Dendritic cell treated with granulocyte-macrophage colony-stimulating factor and Interleukin-4, amounts not matched to agents 40 ng/mL and 50 ng/mL, for 4 days (primary cell): ENCODE results near the gene SLC13A4.

Experiments
- H3K27ac Mint-ChIP-seq: one replicate; pipeline ENCODE4 v1.8.0; 2022; ENCODE audit warnings: mild to moderate bottlenecking, mixed read lengths
- H3K27me3 Mint-ChIP-seq: one replicate; pipeline ENCODE4 v1.8.0; 2022; ENCODE audit warnings: mild to moderate bottlenecking, mixed read lengths
- H3K36me3 Mint-ChIP-seq: one replicate; pipeline ENCODE4 v1.8.0; 2022; ENCODE audit warnings: low read depth, mixed read lengths
- H3K4me1 Mint-ChIP-seq: one replicate; pipeline ENCODE4 v1.8.0; 2022; ENCODE audit warnings: low read depth, mixed read lengths
- H3K4me3 Mint-ChIP-seq: one replicate; pipeline ENCODE4 v1.8.0; 2022; ENCODE audit warnings: mild to moderate bottlenecking, moderate library complexity, mixed read lengths
- H3K9me3 Mint-ChIP-seq: one replicate; pipeline ENCODE4 v1.8.0; 2022; ENCODE audit warnings: mixed read lengths
- intact Hi-C: fragments of 100-400 bp; cut with micrococcal nuclease; formaldehyde crosslinking; loops from one replicate; pipeline ENCODE4 v1.15.0; 2022

SLC13A4 gene

GRCh38 chr7:135761751-135762488, 33.9 kb upstream of the SLC13A4 start:
- no peaks in the 10 kb centered on the region for H3K4me1 Mint-ChIP-seq
- peaks cover 5% of the 10 kb centered on the region for H3K27me3 Mint-ChIP-seq
- no peaks in the 10 kb centered on the region for H3K9me3 Mint-ChIP-seq
- H3K4me3 Mint-ChIP-seq, result no peak overlapping the region
- intact Hi-C loops, result no loop called here
- no peak overlapping the region for H3K27ac Mint-ChIP-seq
- no peaks in the 10 kb centered on the region for H3K36me3 Mint-ChIP-seq

- H3K36me3 Mint-ChIP-seq, result no peaks in the 10 kb centered on the region
- intact Hi-C loops, result no loop called here
- no peak overlapping the region for H3K27ac Mint-ChIP-seq
- H3K4me3 Mint-ChIP-seq, result no peak overlapping the region
- no peaks in the 10 kb centered on the region for H3K9me3 Mint-ChIP-seq
- H3K27me3 Mint-ChIP-seq, result peaks cover 3% of the 10 kb centered on the region
- peaks cover 6% of the 10 kb centered on the region for H3K4me1 Mint-ChIP-seq
Measured at GRCh38 chr7:135759532-135759931, 31.5 kb upstream of the SLC13A4 start.

GRCh38 chr7:135758531-135758932, 30.5 kb upstream of the SLC13A4 start:
- no peaks in the 10 kb centered on the region for H3K36me3 Mint-ChIP-seq
- H3K4me1 Mint-ChIP-seq, result peaks cover 6% of the 10 kb centered on the region
- H3K9me3 Mint-ChIP-seq, result no peaks in the 10 kb centered on the region
- no peak overlapping the region for H3K4me3 Mint-ChIP-seq
- intact Hi-C loops, result no loop called here
- no peak overlapping the region for H3K27ac Mint-ChIP-seq
- peaks cover 3% of the 10 kb centered on the region for H3K27me3 Mint-ChIP-seq

- Mint-ChIP-seq H3K9me3 (no peaks in the 10 kb centered on the region), H3K4me3 (no peak overlapping the region), H3K36me3 (no peaks in the 10 kb centered on the region), H3K27me3 (peaks cover 3% of the 10 kb centered on the region), H3K27ac (no peak overlapping the region), H3K4me1 (peaks cover 6% of the 10 kb centered on the region)
- intact Hi-C loops, result no loop called here
Measured at GRCh38 chr7:135757719-135758411, 29.9 kb upstream of the SLC13A4 start.

- peaks cover 2% of the 10 kb centered on the region for H3K27me3 Mint-ChIP-seq
- H3K4me3 Mint-ChIP-seq, result no peak overlapping the region
- no peak overlapping the region for H3K27ac Mint-ChIP-seq
- peaks cover 6% of the 10 kb centered on the region for H3K4me1 Mint-ChIP-seq
- no peaks in the 10 kb centered on the region for H3K36me3 Mint-ChIP-seq
- intact Hi-C loops, result no loop called here
- H3K9me3 Mint-ChIP-seq, result no peaks in the 10 kb centered on the region
Measured at GRCh38 chr7:135756191-135756590, 28.2 kb upstream of the SLC13A4 start.

- peaks cover 2% of the 10 kb centered on the region for H3K27me3 Mint-ChIP-seq
- H3K4me3 Mint-ChIP-seq, result no peak overlapping the region
- intact Hi-C loops, result no loop called here
- no peaks in the 10 kb centered on the region for H3K9me3 Mint-ChIP-seq
- H3K4me1 Mint-ChIP-seq, result peaks cover 6% of the 10 kb centered on the region
- H3K36me3 Mint-ChIP-seq, result no peaks in the 10 kb centered on the region
- no peak overlapping the region for H3K27ac Mint-ChIP-seq
Measured at GRCh38 chr7:135755351-135755753, 27.4 kb upstream of the SLC13A4 start.

GRCh38 chr7:135753616-135754413, 25.8 kb upstream of the SLC13A4 start:
- H3K4me3 Mint-ChIP-seq, result no peak overlapping the region
- no peaks in the 10 kb centered on the region for H3K9me3 Mint-ChIP-seq
- intact Hi-C loops, result no loop called here
- H3K4me1 Mint-ChIP-seq, result peaks cover 6% of the 10 kb centered on the region
- H3K27ac Mint-ChIP-seq, result peak overlapping the region; percentile 7
- H3K36me3 Mint-ChIP-seq, result no peaks in the 10 kb centered on the region
- peaks cover 2% of the 10 kb centered on the region for H3K27me3 Mint-ChIP-seq

- H3K4me3 Mint-ChIP-seq, result no peak within 1 kb of the TSS
- H3K4me1 Mint-ChIP-seq, result no peaks in the 10 kb centered on the region
- no peaks in the 10 kb centered on the region for H3K36me3 Mint-ChIP-seq
- intact Hi-C loops, result no loop called here
- H3K9me3 Mint-ChIP-seq, result no peaks in the 10 kb centered on the region
- no peaks in the 10 kb centered on the region for H3K27me3 Mint-ChIP-seq
- H3K27ac Mint-ChIP-seq, result no peak within 1 kb of the TSS
Measured at GRCh38 chr7:135748770-135749169, 20.8 kb upstream of the SLC13A4 start, which contains the start of gene FAM180A. Gene FAM180A, minus strand, starts transcription at chr7:135748813. Its CDS starts 233 bp downstream, at chr7:135748580.

- intact Hi-C loops, result no loop called here
- no peaks in the 10 kb centered on the region for H3K4me1 Mint-ChIP-seq
- no peaks in the 10 kb centered on the region for H3K27me3 Mint-ChIP-seq
- no peaks in the 10 kb centered on the region for H3K9me3 Mint-ChIP-seq
- no peak overlapping the region for H3K4me3 Mint-ChIP-seq
- no peaks in the 10 kb centered on the region for H3K36me3 Mint-ChIP-seq
- H3K27ac Mint-ChIP-seq, result no peak overlapping the region
Measured at GRCh38 chr7:135747366-135747765, 19.4 kb upstream of the SLC13A4 start.

- Mint-ChIP-seq H3K36me3 (no peaks in the 10 kb centered on the region), H3K4me3 (no peak overlapping the region), H3K27me3 (peaks cover 3% of the 10 kb centered on the region), H3K9me3 (no peaks in the 10 kb centered on the region), H3K4me1 (no peaks in the 10 kb centered on the region), H3K27ac (no peak overlapping the region)
- intact Hi-C loops, result no loop called here
Measured at GRCh38 chr7:135745703-135746312, 17.8 kb upstream of the SLC13A4 start.

- Mint-ChIP-seq H3K36me3 (no peaks in the 10 kb centered on the region), H3K27me3 (peaks cover 3% of the 10 kb centered on the region), H3K4me1 (no peaks in the 10 kb centered on the region), H3K27ac (no peak overlapping the region), H3K9me3 (no peaks in the 10 kb centered on the region), H3K4me3 (no peak overlapping the region)
- intact Hi-C loops, result no loop called here
Measured at GRCh38 chr7:135744938-135745702, 17.1 kb upstream of the SLC13A4 start.

- H3K27ac Mint-ChIP-seq, result no peak overlapping the region
- H3K4me1 Mint-ChIP-seq, result no peaks in the 10 kb centered on the region
Measured at GRCh38 chr7:135743907-135744731, 16.1 kb upstream of the SLC13A4 start.

More at GRCh38 chr7:135743907-135744731, 16.1 kb upstream of the SLC13A4 start:
- H3K27me3 Mint-ChIP-seq, result peaks cover 3% of the 10 kb centered on the region
- H3K36me3 Mint-ChIP-seq, result no peaks in the 10 kb centered on the region
- no peak overlapping the region for H3K4me3 Mint-ChIP-seq
- no peaks in the 10 kb centered on the region for H3K9me3 Mint-ChIP-seq
- intact Hi-C loops, result no loop called here
